Measurements from ENCODE around the gene CD59.
A peak's percentile ranks its signal among the peaks of the same experiment; 100 is the strongest.
"Not testable (repeated sequence)": the region's sequence is repeated elsewhere in the genome, so short reads cannot be mapped to it uniquely, and the experiment has no call there.

Gene CD59

DNA sequence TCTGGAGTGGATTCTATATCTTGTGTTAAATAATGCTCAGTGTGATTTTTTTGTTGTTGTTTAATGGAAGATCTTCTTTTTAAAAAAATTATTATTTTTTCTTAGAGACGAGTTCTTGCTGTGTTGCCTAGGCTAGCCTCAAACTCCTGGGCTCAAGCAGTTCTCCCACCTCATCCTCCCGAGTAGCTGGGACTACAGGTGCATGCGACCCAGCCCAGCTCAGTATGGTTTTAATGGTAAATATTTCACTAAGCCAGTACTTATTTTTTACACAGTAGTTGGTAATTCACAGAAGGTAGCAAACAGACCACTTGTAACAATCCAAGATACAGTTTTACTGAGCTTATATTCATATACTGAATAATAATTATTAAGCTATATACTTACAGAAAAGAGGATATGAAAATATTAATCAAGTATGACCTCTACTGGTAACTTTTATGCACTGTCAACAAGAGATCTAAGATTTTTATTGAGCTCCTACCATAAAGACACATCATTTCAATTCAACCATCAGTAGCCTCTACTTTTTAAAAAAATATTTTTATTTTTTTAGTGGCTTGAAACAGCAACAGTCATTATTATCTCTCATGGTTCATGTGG is 6.1 kb upstream of the CD59 start:
- DNase-seq: no peak

DNA sequence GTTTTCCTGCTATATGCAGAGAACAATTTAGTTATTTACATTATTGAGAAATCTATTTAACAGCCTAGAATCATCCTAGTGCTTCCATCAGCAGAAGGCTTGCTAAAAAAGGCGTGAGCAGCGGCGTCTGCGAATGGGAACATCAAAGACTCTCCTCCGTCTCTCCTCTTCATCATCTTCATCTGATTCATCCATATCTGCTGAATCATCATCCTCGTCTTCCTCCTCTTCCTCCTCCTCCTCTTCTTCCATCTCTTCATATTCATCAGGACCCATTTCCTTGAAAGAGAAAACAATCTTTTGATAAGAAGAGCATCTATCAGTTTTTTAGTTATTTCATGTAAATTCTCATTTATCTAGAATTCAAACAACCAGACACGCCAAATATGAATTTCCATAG is 5.6 kb upstream of the CD59 start:
- no peak for DNase-seq

DNA sequence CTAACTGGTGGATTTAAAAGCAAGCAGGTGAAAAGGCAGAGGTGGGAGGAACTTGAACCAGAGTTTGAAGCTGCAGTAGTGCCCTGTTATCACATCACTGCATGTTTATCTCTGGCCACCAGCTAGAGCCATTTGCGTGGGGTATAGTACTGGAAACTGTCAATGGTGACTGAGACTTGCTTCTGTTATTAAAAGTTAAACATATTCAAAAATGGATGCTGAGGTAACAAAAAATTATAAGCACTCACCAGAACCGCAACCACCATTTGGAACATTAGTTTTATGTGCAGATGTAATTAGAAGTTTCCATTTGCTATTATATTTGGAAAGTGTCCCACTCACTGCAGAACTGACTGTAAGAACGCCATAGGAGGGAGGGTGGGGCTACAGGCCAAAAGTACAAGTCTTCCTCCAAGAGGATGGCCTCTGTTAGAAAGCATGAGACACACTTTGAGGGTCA is 1.2 kb upstream of the CD59 start:
- DNase-seq: no peak

DNA sequence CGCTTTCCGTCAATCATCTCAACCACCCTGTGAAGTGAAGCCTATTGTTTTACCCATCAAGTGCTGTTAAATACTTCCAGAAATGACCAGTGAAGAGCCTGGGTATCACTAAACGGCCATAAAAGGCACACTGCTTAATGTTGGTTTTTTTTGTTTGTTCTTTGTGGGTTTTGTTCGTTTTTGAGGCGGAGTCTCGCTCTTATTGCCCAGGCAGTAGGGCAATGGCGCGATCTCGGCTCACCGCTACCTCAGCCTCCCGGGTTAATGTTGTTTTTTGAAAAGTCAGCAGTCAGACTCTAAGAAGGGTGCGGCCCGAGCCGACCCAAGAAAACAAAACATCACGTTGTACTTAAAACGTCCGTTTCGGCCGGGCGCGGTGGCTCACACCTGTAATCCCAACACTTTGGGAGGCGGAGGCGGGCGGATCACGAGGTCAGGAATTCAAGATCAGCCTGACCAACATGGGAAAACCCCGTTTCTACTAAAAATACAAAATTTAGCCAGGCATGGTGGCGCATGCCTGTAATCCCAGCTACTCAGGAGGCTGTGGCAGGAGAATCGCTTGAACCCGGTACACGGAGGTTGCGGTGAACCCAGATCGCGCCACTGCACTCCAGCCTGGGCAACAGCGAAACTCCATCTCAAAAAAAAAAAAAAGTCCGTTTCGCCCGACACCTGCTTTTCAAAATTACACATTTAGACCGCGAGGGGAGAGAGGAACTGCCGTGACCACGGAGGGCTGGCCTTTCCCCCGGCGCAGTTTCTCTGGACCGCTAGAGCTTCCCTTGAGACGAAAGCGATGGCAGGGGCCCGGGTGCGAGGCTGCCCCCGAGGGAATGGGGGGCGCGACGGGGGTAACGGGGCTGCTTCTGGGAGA is 714 bp downstream of the CD59 start:
- peak in 1 of 2 experiments; percentile 36 for DNase-seq

DNA sequence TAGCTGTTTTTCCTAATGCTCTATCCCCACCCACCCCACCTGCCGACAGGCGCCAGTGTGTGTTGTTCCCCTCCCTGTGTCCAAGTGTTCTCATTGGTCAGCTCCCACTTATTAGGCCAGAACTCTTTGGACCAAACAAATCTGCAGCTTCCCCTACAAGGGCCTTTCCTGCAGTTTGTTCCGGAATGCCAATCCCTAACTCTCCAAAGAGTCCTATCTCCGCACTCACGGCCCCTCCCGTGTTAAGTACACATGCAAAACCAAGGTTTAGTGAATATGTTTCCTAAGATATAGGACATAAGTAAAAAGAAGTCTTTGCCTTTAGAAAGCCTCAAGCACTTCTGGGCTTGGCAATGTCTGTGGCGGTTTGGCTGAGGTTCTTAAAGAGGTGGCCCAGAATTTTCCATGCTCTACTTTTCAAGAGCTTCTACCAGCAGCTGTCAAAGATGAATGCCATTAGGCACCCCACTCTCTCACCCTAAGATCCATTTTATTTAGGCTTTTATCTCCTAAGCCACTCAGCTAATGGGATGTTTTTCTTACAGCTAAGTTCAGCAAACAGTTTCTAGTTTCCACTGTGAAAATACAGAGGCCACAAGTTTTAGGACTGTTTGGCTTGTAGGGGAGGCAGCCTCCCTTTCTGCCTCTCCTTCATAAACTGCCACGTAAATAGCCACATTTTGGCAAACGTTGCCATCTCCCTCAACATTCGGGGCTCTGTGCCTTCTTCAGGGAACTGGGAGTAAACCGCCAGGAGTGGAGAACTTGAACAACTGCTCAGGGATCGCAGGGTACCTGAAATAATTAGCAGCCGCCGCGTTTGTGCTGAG is 1.6 kb downstream of the CD59 start:
- DNase-seq: no peak

DNA sequence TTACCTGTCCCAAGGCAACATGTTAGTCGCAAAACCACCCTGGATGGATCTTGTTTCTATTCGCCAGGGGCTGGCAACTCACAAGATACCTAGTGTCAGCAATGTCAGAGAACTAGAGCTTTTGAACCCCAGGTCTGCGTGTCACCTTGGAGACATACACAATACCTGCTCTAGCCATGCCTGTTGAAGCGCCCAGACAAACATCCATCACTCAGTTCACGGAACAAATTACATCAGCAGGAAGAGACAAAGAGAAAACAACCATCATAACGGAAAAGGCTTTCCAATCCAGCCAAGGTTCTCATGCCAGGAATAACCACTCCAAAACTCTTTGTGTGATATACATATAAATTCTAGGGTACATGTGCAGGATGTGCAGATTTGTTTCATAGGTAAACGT is 2.2 kb downstream of the CD59 start:
- DNase-seq: no peak

DNA sequence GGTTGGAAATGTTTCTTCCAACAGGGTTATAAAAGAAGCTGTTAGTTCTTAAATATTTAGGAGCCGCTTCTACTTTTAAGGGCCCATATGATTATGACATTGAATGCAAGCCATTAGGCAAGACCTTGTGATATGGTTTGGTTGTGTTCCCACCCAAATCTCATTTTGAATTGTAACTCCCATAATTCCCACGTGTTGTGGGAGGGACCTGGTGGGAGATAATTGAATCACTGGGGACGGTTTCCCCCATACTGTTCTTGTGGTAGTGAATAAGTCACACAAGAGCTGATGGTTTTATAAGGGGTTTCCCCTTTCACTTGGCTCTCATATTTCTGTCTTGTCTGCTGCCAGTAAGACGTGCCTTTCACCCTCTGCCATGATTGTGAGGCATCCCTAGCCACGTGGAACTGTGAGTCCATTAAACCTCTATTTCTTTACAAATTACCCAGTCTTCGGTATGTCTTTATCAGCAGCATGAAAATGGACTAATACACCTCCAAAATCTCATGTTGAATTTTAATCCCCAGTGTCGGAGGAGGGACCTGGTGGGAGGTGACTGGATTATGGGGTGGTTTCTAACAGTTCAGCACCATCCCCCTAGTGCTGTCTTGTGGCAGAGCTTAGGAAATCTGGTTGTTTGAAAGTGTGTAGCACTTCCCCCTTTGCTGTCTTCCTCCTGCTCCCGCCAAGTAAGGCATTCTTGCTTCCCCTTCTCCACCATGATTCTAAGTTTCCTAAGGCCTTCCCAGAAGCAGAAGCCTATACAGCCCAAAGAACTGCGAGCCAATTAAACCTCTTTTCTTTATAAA is 4.3 kb downstream of the CD59 start:
- no peak for DNase-seq

DNA sequence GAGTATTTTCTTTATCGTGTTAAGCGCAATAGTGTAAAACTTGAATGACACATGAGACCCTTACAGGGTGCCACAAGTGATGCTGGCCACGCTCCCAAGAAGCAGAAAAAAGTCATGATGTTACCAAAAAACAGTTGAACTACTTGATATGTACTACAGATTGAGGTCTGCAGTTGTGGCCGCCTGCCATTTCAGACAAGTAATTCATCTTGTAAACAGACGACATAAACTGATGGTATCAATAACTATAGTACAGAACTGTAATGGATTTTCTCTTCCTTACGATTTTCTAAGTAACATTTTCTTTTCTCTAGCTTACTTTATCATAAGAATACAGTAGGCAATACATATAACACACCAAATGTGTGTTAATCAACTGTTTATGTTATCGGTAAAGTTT is 5.5 kb downstream of the CD59 start:
- no peak for DNase-seq

DNA sequence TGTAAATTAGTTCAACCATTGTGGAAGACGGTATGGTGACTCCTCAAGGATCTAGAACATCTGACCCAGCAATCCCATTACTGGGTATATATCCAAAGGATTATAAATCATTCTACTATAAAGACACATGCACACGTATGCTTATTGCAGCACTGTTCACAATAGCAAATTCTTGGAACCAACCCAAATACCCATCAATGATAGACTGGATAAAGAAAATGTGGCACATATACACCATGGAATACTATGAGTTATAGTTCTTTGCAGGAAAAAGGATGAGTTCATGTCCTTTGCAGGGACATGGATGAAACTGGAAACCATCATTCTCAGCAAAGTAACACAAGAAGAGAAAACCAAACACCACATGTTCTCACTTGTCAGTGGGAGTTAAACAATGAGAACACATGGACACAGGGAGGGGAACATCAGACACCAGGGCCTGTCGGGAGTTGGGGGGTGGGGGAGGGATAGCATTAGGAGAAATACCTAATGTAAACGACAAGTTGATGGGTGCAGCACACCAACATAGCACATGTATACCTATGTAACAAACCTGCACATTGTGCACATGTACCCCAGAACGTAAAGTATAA is 7.1 kb downstream of the CD59 start:
- not testable (repeated sequence) for DNase-seq

DNA sequence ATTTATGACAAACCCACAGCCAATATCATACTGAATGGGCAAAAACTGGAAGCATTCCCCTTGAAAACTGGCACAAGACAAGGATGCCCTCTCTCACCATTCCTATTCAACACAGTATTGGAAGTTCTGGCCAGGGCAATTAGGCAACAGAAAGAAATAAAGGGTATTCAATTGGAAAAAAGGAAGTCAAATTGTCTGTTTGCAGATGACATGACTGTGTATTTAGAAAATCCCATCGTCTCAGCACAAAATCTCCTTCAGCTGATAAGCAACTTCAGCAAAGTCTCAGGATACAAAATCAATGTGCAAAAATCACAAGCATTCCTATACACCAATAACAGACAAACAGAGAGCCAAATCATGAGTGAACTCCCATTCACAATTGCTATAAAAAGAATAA is 8.7 kb downstream of the CD59 start:
- not testable (repeated sequence) for DNase-seq

DNA sequence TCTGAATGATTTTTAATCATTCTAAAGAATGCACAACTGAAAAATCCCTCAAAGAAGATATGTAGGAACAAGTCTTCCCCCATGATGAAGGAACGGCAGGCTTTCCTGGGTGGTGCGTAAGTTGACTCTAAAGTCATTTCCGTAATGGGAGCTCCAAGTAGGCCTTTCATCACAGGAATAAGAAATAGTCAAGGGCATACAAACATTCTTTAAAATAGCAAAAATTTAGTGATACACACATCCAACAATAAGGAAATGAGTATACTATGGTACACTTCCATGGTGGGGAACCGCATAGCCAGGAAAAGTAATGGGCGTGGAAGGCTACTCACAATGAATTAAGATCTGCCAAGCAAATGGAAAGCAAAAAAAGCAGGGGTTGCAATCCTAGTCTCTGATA is 10.7 kb downstream of the CD59 start:
- no peak for DNase-seq

DNA sequence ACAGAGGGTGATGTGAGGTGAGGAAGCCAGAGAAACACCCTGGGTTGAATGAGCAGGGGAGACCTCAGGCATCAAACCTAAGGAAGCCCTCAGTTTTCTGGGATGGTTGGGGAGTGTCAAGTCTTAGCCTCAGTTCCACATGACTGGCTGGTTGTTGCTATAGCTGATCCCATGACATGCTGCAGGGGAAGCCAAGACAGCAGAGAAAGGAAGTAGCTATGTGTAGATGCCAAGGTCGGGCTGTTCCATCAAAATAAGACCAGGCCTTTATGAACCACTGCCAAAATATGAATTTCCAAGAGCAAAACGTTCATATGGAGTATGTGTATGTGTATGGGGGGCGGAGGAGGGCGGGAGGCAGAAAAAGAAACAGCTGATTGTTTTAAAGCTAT is 11.6 kb downstream of the CD59 start:
- no peak for DNase-seq

DNA sequence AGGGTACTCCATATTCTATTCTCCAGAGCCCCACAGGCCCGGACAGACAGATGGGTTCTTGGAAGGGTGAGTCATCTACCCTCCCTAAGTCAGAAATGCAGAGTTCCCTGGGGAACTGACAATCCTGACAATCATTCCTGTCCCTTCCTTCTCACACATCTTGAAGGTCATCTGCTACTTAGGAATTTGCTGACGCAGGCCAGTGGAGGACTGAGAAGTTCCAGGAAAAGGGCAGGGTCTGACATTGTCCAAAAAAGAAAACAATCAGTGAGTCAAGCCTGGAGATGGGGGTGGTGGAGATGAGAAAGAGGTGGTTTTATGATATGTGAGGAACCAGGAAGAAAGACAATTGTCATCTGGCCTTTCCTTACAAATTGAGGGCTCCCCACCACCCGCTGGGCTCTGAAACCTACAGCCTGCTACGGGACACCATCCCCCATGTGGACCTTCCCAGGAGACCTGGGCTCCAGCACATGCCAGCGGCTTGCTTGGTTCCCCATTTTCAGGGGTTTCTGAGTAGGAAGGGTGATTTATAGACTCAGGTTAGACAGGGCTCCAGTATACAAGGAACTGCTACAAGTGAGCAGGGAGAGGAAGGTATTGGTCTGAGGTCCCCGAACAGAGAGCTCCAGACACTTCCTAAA is 12.9 kb downstream of the CD59 start:
- no peak for DNase-seq

DNA sequence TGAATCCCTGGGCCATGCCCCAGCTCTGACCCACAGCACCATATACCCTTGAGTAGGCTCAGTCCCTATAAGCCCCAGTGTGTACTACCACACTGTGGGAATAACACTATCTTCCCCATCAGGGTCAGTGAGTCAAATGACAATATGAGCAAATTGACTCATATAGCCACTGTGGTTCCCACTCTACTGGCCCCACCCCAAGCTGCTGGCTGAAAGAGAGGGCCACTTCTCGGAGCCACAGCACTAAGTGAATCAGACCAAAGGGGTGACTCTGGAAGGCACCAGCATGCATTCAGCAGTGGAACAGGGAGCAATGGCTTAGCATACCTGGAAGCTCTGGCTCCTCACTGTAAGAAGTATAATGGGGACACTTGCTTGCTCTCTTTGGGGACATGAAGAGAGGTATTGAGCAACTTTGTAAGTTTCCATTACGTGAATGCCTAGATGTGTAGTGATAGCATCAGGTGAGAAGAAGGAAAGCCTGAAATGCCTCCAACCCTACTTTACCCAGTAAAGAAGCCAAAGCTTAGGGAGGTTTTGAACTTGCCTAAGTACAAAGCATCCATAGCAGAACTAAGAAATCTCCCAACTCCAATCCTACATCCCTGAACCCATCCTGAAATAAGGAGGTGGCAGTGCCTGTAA is 13.5 kb downstream of the CD59 start:
- no peak for DNase-seq

DNA sequence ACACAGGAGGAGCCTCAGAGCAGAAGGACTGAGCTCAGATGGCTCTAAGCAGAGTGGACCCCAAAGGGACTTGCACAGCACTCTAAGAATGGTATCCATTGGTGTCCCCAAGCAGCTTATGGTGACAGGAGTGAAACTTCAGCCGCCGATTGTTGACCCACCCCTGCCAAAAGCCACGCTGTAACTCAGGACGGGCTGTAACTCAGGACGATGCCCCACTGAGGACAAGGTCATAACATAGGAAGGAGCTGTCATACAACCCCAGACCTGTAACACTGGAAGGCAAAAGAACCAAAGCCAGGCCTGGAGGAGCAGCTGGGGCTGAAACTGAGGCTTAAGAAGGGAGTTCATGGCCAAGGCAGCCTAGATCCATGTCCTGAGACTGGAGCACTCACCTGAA is 14.2 kb downstream of the CD59 start:
- no peak for DNase-seq

DNA sequence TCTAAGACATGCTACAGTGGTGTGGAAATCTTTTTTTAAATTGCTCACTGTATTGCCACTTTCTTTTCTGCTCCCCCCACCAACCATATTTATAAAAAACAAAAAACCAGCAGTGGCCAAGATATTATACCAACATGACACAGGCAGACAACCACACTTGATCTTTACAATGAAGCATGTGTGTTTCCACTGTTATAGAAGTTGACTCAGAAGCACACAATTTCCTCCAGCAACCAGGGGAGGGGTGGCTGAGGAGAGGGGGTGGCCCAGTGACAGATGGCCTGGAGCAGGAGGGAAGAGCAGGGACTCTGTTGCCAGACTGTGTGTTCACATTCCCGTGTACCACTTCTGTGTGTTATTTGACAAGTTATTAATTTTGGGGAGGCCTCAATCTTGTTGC is 14.8 kb downstream of the CD59 start:
- no peak for DNase-seq

DNA sequence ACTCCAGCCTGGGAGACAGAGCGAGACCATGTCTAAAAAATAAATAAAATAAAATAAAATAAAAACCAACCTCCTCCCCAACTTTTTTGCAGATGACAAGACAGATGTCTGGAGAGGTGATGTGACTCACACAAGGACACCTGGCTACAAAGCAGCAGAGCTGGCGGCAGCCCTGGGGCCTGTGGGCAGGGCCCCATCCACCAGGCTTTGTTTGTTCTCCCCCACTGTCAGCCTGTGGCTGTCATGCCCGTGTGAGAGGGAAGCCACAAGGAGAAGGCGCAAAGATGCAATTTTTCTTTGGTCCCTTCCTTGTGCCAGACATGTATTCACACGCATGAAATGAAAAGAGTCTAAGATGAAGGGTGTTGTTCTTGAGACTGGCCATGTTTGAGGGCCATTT is 16.6 kb downstream of the CD59 start:
- no peak for DNase-seq

DNA sequence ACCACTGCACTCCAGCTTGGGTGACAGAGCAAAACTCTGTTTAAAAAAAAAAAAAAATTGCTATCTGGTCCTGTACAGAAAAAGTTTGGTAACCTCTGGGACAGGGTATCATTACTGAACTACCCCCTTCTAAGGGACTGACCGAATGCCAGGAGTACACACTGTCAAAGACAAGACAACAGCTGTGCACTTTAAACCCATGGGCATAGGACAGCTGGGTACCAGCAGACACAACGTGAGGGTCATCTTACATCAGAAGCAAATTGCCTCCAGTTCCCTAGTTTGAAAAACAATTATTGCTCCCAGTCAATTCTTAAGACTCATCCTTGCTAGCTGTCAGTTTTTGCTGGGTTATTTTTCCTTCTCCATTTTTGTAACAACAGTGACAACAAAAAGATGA is 17.8 kb downstream of the CD59 start:
- DNase-seq: no peak

DNA sequence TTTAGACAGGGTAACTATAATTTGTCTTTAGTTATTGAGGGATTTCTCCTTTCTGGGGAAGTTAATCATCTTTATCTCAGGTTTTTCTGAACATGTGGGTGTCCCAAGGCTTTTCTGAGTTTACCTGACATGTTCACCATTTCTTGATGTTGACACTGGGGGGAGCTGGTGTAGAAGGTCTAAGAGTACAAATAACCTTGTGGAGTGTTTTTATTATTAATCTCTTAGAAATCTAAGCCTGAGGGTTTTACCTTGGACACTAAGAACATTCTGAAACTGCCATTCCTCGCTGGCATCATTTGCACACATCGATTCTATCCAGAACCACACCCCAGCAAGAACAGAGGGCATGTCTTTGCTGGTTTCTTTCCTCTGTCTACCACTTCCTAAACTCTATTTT is 20.0 kb downstream of the CD59 start:
- no peak for DNase-seq

DNA sequence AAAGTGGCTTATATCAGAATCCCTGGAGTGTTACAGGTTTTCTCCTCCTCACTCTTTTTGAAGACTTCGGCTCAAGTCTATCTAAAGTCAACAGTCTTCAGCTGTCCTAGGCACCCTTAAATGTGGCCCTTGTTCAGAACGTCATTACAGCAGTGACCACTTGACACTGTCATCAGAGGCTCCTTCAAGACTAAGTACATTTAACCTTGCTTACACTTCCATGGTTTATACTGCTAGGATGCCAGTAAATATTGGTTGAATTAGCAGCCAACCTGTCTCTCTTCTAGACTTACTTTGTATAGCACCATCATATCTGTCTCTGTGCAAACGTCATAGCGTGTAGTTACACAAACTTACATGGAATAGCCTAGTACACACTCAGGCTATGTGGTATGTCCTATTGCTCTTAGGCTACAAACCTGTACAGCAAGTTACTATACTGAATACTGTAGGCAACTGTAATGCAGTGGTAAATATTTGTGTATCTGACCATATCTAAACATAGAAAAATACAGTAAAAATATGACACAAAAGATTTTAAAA is 22.3 kb downstream of the CD59 start:
- no peak for DNase-seq

Measured in SHP77 (cell line).